Cerebellar cortex (tissue), 1 donor: ENCODE measurements around the gene RPN2.

Experiments
- DNase-seq: peaks from one replicate; pipeline ENCODE4 v3.0.0-alpha.2; 2015; ENCODE audit warnings: low spot score

Gene RPN2

DNA sequence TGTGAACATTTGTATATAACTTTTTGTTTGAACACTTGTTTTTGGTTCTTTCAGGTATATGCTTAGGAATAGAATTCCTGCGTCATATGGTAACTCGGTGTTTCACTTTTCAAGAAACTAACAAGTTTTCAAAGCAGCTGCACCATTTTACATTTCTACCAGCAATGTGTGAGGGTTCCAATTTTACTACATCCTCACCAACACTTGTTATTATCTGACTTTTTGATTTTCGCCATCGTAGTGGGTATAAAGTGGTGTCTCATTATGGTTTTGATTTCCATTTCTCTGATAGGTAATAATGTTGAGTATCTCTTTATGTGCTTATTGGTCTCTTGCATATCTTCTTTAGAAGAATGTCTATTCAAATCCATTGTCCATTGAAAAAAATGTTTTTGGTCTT is 39.8 kb downstream of the RPN2 start:
- no peak for DNase-seq

DNA sequence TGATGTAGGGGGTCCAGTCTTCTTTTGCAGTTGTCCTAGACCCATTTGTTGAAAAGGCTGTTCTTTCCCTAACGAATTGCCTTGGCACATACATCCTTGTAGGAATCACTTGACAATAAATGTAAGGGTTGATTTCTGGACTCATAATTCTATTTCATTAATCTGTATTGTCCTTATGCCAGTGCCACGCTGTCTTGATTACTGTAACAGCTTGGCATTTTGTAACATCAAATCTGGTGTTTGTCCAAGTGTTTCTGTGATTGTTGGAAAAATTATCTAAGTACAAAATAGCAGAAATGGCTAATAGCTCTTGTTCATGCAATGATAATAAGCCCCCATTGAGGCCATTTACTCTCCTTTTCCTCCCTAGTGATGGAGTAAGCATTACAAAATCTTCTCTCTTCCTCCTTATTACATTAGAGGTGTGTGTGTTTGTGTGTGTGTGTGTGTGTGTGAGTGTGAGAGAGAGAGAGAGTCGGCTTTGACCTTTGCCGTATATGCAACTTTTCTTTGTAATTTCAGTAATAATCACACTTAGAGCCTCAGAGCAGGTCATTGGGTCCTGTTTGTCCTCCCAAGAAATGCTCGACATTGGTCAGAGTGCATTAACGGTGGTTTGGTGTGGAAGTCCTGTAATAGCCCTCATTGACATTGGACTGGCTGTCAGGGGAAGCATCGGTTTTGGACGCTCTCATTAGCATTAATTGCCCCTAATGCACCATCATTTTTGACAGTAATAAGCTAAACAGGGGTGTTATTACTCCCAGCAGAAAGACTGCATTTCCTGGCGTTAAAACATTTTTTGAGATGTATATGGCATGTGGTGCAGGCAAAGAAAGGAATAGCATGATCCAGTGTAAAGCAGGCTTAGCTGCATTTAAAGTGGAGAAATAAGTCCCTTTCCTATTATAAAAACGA is 40.9 kb downstream of the RPN2 start:
- DNase-seq, result no peak

DNA sequence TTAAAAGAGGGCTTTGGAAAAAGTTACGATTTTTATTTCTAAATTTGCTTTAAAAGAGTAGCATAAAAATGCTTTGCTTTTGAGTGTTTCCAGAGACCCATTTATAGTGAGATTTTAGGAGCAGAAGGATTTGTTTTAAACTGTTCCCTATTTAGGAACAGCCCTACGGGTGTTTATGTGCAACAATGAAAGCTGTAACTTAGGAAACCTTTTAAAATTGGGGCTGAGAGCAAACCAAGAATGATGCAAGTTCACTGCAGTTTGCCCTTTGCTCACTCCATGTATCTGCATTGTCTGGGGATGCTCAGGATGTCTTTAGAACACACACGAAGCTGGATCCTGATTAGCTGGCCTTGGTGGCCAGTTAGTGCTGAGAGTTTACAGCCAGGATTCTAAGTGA is 41.6 kb downstream of the RPN2 start:
- DNase-seq, result no peak

- DNase-seq, result no peak
These were observed 43.0 kb downstream of the RPN2 start for GRCh38 chr20:37222086-37222485.

DNA sequence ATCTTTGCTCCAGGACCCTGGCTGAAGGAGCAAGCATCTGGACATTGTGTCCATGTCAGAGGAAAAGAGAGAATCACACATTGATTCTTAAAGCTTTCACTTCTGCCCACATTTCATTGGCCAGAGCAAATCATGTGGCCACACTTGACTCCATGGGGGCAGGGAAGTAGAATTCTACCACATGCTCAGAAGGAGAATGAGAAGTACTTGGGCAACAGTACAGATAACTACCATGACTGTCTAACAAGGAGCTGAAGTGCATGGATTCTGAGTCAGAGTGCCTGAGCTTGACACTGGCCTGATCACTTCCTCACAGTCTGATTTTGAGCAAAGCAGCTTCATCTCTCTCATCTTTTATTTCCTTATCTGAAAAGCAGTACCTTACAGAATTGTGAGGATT is 43.9 kb downstream of the RPN2 start:
- DNase-seq, result no peak

GRCh38 chr20:37225146-37225545 is 46.0 kb downstream of the RPN2 start:
- no peak for DNase-seq

- no peak for DNase-seq
These were observed 47.8 kb downstream of the RPN2 start for GRCh38 chr20:37226889-37227288.

GRCh38 chr20:37228082-37228481 is 49.0 kb downstream of the RPN2 start:
- no peak for DNase-seq

- no peak for DNase-seq
These were observed 49.5 kb downstream of the RPN2 start for GRCh38 chr20:37228656-37229055.

- DNase-seq, result no peak
These were observed 50.2 kb downstream of the RPN2 start for GRCh38 chr20:37229357-37229756.

- no peak for DNase-seq
These were observed 51.1 kb downstream of the RPN2 start for GRCh38 chr20:37230200-37230599.

- no peak for DNase-seq
These were observed 53.0 kb downstream of the RPN2 start for GRCh38 chr20:37231947-37232630.

DNA sequence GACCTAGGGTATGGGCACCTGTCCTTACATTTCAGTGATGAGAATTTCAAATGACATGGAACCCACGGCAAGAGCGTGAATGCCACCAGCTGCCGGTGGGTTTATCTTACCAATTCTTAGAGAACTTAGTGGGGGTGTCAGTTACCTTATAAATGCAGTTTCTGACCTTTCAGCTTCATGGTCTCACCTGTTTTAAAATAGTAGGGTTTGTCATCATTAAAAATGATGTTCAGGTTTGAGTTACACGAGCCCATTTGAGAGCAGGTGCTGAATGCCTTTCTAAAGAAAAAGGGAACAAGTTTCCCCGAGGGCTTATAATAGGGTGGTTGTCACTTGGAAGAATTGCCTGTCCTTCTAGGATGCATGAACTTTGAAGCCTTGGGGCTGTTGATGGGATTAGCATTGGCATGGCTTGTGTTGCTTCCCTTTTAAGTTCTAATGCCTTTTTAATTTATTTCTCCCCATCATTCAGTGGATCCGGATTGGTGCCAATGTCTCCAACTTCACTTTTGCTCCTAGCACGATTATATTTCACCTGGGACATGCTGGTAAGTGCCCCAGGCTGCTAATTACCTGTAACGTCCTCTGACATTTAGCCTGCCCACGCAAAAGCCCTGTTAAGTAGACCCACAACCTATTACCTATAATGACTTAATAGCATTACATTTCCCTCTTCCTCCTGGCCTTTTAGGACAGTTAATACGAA is 54.6 kb downstream of the RPN2 start:
- no peak for DNase-seq

- DNase-seq, result no peak
These were observed 55.1 kb downstream of the RPN2 start for GRCh38 chr20:37234254-37234581.

- DNase-seq, result no peak
These were observed 55.9 kb downstream of the RPN2 start for GRCh38 chr20:37235065-37235464.

- peak; percentile 24 for DNase-seq
These were observed 57.3 kb downstream of the RPN2 start for GRCh38 chr20:37236462-37236861.

GRCh38 chr20:37237656-37238055 is 58.5 kb downstream of the RPN2 start:
- no peak for DNase-seq

GRCh38 chr20:37238426-37238825 is 59.3 kb downstream of the RPN2 start:
- no peak for DNase-seq

DNA sequence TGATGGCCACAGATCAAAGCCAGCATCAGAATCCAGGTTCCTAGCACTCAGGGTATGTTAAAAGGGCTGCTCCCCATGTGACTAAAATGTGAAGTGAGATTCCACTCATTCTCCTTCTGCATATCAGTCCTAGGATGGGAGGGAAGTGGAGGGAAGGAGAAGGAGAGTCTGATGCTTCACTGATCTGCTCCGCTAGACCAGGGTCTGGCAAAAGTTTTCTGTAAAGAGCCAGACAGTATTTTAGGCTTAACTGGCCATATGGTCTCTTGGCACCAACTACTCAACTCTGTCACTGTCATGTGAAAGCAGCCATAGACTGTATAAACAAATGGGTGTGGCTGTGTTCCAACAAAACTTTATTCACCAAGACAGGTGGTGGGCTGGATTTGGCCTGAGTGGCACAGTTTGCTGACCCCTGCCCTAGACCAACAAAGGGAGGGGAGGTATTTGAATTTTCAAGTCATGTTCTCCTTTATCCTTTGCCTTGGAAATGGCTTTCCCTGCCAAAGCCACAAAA is 59.9 kb downstream of the RPN2 start:
- peak; percentile 90 for DNase-seq

DNA sequence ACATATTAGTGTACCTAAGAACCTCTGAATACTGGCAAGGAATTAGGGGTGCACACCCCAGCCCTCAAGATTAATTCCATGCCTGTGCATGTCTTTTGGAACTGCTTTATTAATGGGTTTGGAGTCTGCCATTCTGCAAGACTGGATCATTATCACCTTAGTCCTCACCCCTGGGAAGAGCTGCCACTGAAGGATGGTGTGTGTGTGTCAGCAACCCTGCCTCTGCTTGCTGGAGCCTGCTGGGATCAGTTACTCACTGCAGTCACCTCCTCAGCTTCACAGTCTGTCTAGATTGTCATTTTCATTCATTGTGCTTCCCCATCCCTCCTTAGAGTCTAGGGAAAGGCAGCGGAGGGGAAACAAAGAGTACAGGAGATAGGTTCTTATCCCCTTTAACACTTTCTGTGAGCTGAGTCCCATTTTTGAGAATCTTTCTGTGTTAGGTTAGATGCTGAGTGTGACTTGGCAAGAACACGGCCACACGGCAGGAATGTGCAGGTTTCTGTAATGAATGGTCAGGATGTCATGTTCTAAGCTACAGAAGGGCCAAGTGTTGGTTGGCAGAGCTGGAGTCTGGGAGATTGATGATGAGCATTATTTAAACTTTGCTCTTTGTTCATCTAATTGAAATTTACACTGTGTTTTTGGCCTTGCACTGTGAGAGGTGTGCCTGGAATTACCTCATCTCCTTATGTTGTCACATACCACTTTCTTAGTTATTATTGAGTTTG is 61.4 kb downstream of the RPN2 start:
- peak; percentile 79 for DNase-seq

GRCh38 chr20:37242503-37242902 is 63.4 kb downstream of the RPN2 start:
- no peak for DNase-seq
